ENCODE data around the gene BARX1. TPM values are rescaled to one million over a fixed set of nuclear protein-coding genes. Genes with fewer than 3 reads are reported as not detected.

The BARX1 gene
- polyA plus RNA-seq, 3 donors = not detected

DNA sequence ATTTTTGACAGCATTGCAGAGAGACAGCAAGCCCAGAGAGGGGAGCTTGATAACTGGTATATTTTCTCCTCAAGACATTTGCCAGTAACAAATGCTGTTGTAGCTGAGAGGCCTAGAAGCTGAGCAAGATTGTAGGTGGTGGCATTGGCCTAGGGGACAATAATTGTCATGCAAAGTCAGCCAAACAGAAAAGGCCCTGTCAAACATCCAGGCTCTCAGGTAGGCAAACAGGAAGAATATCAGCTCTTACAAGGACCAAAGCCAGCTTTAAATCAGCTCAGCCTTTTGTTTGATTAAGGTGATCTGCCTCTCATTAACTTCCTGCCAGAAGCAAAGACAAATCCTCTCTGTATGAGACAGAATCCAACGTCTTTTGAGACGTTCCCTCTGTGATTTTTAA, 29.7 kb upstream of the BARX1 start:
- H3K4me2 ChIP-seq (replicated peaks; ENCODE audit: extremely low read depth, low read length, poor library complexity, severe bottlenecking) = no peak overlapping the region
- no peaks in the 10 kb centered on the region for H3K36me3 Mint-ChIP-seq
- H3K9ac ChIP-seq (ENCODE audit: insufficient read depth, low read length, poor library complexity, severe bottlenecking) = no peak overlapping the region
- H4K20me1 ChIP-seq (ENCODE audit: insufficient read depth, low read length) = no peaks in the 10 kb centered on the region
- H3K9me3 ChIP-seq (replicated peaks in 1 of 2; ENCODE audit: control insufficient read depth in 1 of 2, insufficient read depth in 1 of 2, low read length in 2 of 2) = peaks cover 5 to 9% of the 10 kb centered on the region in 2 donors
- H3K27me3 Mint-ChIP-seq (ENCODE audit: low read depth in 3 of 3) = peaks cover 5 to 32% (median 10%) of the 10 kb centered on the region in 3 donors
- H3K4me1 Mint-ChIP-seq = no peaks in the 10 kb centered on the region
- no peaks in the 10 kb centered on the region for H3K79me2 ChIP-seq (ENCODE audit: insufficient read depth, low read length)
- no peak overlapping the region for H3K4me3 Mint-ChIP-seq
- H3K4me1 ChIP-seq (ENCODE audit: control insufficient read depth in 1 of 2, insufficient read depth in 2 of 2, low read length in 2 of 2) = no peaks in the 10 kb centered on the region
- no peak overlapping the region for H3K27ac ChIP-seq (ENCODE audit: low read depth in 1 of 2, low read length in 2 of 2)
- H3K4me3 ChIP-seq (replicated peaks in 1 of 3; ENCODE audit: low read depth in 2 of 3, low read length in 3 of 3) = no peak overlapping the region
- no peak overlapping the region for H2AFZ ChIP-seq (ENCODE audit: insufficient read depth, low read depth, low read length, poor library complexity, severe bottlenecking)
- no peak overlapping the region for H3K27ac Mint-ChIP-seq
- DNase-seq = no peak
- intact Hi-C loops (cut with micrococcal nuclease) = no loop called here
- no peaks in the 10 kb centered on the region for H3K36me3 ChIP-seq (replicated peaks in 1 of 2; ENCODE audit: control insufficient read depth in 1 of 2, insufficient read depth in 2 of 2, low read length in 2 of 2)
- WGBS (ENCODE audit: insufficient coverage) = 14% methylated on average over 2 of the region's 2 CpGs
- TF ChIP-seq, protein P1, sequence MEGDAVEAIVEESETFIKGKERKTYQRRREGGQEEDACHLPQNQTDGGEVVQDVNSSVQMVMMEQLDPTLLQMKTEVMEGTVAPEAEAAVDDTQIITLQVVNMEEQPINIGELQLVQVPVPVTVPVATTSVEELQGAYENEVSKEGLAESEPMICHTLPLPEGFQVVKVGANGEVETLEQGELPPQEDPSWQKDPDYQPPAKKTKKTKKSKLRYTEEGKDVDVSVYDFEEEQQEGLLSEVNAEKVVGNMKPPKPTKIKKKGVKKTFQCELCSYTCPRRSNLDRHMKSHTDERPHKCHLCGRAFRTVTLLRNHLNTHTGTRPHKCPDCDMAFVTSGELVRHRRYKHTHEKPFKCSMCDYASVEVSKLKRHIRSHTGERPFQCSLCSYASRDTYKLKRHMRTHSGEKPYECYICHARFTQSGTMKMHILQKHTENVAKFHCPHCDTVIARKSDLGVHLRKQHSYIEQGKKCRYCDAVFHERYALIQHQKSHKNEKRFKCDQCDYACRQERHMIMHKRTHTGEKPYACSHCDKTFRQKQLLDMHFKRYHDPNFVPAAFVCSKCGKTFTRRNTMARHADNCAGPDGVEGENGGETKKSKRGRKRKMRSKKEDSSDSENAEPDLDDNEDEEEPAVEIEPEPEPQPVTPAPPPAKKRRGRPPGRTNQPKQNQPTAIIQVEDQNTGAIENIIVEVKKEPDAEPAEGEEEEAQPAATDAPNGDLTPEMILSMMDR (IDR thresholded peaks at IDR 0.05) = no peak
- H3K27me3 ChIP-seq (ENCODE audit: control insufficient read depth in 2 of 2, insufficient read depth in 2 of 2, low read length in 2 of 2) = peaks cover 0 to 2% of the 10 kb centered on the region in 2 donors
- H3K9me3 Mint-ChIP-seq = peaks cover 10 to 37% (median 16%) of the 10 kb centered on the region in 7 donors

GRCh38 chr9:93983875-93984274, 28.7 kb upstream of the BARX1 start:
- no peak overlapping the region for H3K27ac ChIP-seq (ENCODE audit: low read depth in 1 of 2, low read length in 2 of 2)
- no peak overlapping the region for H3K27ac Mint-ChIP-seq
- peaks cover 7 to 29% (median 13%) of the 10 kb centered on the region in 7 donors for H3K9me3 Mint-ChIP-seq
- no peaks in the 10 kb centered on the region for H3K4me1 ChIP-seq (ENCODE audit: control insufficient read depth in 1 of 2, insufficient read depth in 2 of 2, low read length in 2 of 2)
- DNase-seq = no peak
- H3K4me2 ChIP-seq (replicated peaks; ENCODE audit: extremely low read depth, low read length, poor library complexity, severe bottlenecking) = no peak overlapping the region
- H3K4me3 Mint-ChIP-seq = no peak overlapping the region
- no peaks in the 10 kb centered on the region for H3K4me1 Mint-ChIP-seq
- TF ChIP-seq, protein P1 (IDR thresholded peaks at IDR 0.05) = no peak
- H3K27me3 Mint-ChIP-seq (ENCODE audit: low read depth in 3 of 3) = peaks cover 6 to 30% (median 11%) of the 10 kb centered on the region in 3 donors
- intact Hi-C loops (cut with micrococcal nuclease) = no loop called here
- no peaks in the 10 kb centered on the region for H3K36me3 ChIP-seq (replicated peaks in 1 of 2; ENCODE audit: control insufficient read depth in 1 of 2, insufficient read depth in 2 of 2, low read length in 2 of 2)
- peaks cover 0 to 2% of the 10 kb centered on the region in 2 donors for H3K27me3 ChIP-seq (ENCODE audit: control insufficient read depth in 2 of 2, insufficient read depth in 2 of 2, low read length in 2 of 2)
- H3K36me3 Mint-ChIP-seq = no peaks in the 10 kb centered on the region
- H3K4me3 ChIP-seq (replicated peaks in 1 of 3; ENCODE audit: low read depth in 2 of 3, low read length in 3 of 3) = no peak overlapping the region
- no peaks in the 10 kb centered on the region for H4K20me1 ChIP-seq (ENCODE audit: insufficient read depth, low read length)
- H3K9me3 ChIP-seq (replicated peaks in 1 of 2; ENCODE audit: control insufficient read depth in 1 of 2, insufficient read depth in 1 of 2, low read length in 2 of 2) = peaks cover 4 to 5% of the 10 kb centered on the region in 2 donors
- H3K9ac ChIP-seq (ENCODE audit: insufficient read depth, low read length, poor library complexity, severe bottlenecking) = no peak overlapping the region
- H3K79me2 ChIP-seq (ENCODE audit: insufficient read depth, low read length) = no peaks in the 10 kb centered on the region
- H2AFZ ChIP-seq (ENCODE audit: insufficient read depth, low read depth, low read length, poor library complexity, severe bottlenecking) = no peak overlapping the region
